Colonic mucosa (tissue), 4 donors: ENCODE measurements around the gene MARCHF10. TPM values are rescaled to one million over a fixed set of nuclear protein-coding genes. Genes with fewer than 3 reads are reported as not detected.
"Not testable (repeated sequence)": the region's sequence is repeated elsewhere in the genome, so short reads cannot be mapped to it uniquely, and the experiment has no call there.

Experiments
- DNase-seq: peaks from one replicate; pipeline ENCODE4 v3.0.0-alpha.2; 2020
- H3K27ac ChIP-seq: fragments of 200-600 bp; one replicate; pipeline ENCODE4 v1.8.0; 2021
- H3K27me3 ChIP-seq: fragments of 200-600 bp; one replicate; pipeline ENCODE4 v1.8.0; 2021
- H3K36me3 ChIP-seq: fragments of 200-600 bp; one replicate; pipeline ENCODE4 v1.8.0; 2021
- H3K4me1 ChIP-seq: fragments of 200-600 bp; one replicate; pipeline ENCODE4 v1.8.0; 2021; ENCODE audit warnings: mild to moderate bottlenecking
- H3K4me3 ChIP-seq: fragments of 200-600 bp; one replicate; pipeline ENCODE4 v1.8.0; 2021
- H3K9ac ChIP-seq, 2 donors: one replicate each; pipeline ENCODE4 v1.7.0; 2013; ENCODE audit warnings: control low read depth in 2 of 2, low read depth in 2 of 2, low read length in 2 of 2
- H3K9me3 ChIP-seq: fragments of 200-600 bp; one replicate; pipeline ENCODE4 v1.8.0; 2021
- intact Hi-C: fragments of 100-400 bp; cut with DNase I; formaldehyde crosslinking; loops from one replicate; pipeline ENCODE4 v1.14.1; 2022
- total RNA-seq, 2 donors: library from RNA; stranded (reverse); fragmentation: NEBNext Ultra II Directional in 1 of 2; extraction: Animal tissue kit (Norgen Biotek cat#: 25700) in 1 of 2; gene quantifications; one replicate each; pipeline ENCODE4 v1.2.1, GENCODE V29; 2021
- TF ChIP-seq, protein P1 (sequence below): fragments of 200-600 bp; IDR thresholded peaks from one replicate; pipeline ENCODE4 v1.8.0; 2022; ENCODE audit warnings: antibody characterized with exemption, mild to moderate bottlenecking
- donor health status: healthy.
- donor health status: DM: no; HTN: no; CAD: no.
- donor health status: DM: no; HTN: no; CAD: no.

The MARCHF10 gene
- total RNA-seq, 2 donors from 2014 or later, result not detected

DNA sequence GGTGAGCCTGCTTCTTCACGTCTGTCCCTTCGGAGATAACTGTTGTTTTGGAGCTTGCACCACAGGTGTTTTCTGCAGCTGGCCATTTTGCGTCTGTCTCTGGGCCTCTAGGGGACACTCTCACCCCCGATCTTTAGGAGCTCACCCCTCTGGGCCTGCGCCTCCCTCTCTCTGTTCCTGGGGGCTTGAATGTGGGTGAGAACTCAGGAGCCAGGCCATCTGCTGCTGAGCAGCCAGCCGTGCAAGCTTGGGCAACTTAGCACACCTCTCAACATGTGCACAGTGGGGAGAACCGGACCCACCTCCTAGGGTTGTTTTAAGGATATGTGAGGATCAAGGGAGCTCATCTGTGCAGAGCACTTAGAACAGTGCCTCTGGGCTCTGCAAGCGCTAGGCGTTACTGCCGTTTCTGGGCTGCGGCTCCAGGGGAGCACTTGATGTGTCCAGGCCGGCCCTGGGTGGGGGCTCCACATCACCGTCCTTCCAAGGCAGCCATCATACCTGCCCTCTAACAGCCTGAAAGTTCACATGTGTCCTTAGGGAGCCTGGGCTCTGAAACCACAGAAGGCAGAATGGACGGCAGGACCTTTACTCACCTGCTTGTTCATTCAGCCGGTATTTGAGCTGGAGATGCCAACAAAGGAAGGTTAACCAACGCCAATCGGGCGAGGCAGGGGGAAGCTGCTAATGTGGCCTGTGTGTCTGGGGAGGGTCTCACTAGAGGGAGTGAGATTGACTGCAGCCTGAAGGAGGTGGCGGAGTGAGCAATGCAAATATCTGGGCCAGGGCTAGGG, 114.3 kb downstream of the MARCHF10 start:
- no peak overlapping the region for H3K27ac ChIP-seq
- no peaks in the 10 kb centered on the region for H3K4me1 ChIP-seq
- TF ChIP-seq, protein P1, sequence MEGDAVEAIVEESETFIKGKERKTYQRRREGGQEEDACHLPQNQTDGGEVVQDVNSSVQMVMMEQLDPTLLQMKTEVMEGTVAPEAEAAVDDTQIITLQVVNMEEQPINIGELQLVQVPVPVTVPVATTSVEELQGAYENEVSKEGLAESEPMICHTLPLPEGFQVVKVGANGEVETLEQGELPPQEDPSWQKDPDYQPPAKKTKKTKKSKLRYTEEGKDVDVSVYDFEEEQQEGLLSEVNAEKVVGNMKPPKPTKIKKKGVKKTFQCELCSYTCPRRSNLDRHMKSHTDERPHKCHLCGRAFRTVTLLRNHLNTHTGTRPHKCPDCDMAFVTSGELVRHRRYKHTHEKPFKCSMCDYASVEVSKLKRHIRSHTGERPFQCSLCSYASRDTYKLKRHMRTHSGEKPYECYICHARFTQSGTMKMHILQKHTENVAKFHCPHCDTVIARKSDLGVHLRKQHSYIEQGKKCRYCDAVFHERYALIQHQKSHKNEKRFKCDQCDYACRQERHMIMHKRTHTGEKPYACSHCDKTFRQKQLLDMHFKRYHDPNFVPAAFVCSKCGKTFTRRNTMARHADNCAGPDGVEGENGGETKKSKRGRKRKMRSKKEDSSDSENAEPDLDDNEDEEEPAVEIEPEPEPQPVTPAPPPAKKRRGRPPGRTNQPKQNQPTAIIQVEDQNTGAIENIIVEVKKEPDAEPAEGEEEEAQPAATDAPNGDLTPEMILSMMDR, result no peak
- no peaks in the 10 kb centered on the region for H3K9me3 ChIP-seq
- no peak overlapping the region for H3K4me3 ChIP-seq
- no peak overlapping the region for H3K9ac ChIP-seq
- no peaks in the 10 kb centered on the region for H3K27me3 ChIP-seq
- no peaks in the 10 kb centered on the region for H3K36me3 ChIP-seq
- intact Hi-C loops, result no loop called here
- no peak for DNase-seq

DNA sequence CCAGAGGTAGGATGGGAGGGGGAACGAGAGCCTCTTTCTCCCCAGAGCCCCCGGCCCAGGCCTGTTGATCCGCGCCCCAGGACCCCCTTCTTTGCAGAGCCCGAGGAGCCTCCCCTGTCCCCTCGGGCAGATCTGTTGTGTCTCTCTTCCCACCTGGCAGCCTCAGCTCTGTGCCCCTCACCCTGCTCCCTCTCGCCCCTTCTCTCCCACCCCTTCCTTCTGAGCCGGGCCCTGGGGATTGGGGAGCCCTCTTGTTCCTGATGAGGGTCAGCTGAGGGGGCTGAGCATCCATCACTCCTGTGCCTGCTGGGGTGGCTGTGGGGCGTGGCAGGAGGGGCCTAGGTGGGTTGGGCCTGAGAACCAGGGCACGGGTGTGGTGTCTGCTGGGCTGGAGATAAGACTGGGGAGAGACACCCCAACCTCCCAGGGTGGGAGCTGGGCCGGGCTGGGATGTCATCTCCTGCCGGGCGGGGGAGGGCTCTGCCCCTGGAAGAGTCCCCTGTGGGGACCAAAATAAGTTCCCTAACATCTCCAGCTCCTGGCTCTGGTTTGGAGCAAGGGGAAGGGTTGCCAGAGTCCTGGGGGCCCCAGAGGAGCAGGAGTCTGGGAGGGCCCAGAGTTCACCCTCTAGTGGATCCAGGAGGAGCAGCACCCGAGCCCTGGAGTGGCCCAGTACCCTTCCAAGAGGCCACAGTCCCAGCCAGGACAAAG, 115.2 kb downstream of the MARCHF10 start:
- TF ChIP-seq, protein P1, result no peak
- no peak overlapping the region for H3K27ac ChIP-seq
- no peaks in the 10 kb centered on the region for H3K27me3 ChIP-seq
- no peak overlapping the region for H3K9ac ChIP-seq
- H3K9me3 ChIP-seq, result no peaks in the 10 kb centered on the region
- intact Hi-C loops, result no loop called here
- DNase-seq, result no peak
- no peak overlapping the region for H3K4me3 ChIP-seq
- H3K36me3 ChIP-seq, result no peaks in the 10 kb centered on the region
- no peaks in the 10 kb centered on the region for H3K4me1 ChIP-seq

DNA sequence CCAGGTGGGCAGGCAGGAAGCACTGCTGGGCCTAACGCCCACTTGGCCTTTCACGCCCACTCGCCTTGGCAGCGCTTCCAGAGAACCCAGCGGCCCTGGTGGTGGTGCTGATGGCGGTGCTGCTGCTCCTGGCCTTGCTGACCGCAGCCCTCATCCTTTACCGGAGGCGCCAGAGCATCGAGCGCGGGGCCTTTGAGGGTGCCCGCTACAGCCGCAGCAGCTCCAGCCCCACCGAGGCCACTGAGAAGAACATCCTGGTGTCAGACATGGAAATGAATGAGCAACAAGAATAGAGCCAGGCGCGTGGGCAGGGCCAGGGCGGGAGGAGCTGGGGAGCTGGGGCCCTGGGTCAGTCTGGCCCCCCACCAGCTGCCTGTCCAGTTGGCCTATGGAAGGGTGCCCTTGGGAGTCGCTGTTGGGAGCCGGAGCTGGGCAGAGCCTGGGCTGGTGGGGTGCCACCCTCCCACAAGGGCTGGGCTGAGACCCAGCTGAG, 115.9 kb downstream of the MARCHF10 start:
- DNase-seq, result no peak
- Histone ChIP-seq H3K4me3 (no peak overlapping the region), H3K9ac (no peak overlapping the region), H3K27ac (no peak overlapping the region), H3K4me1 (no peaks in the 10 kb centered on the region), H3K36me3 (no peaks in the 10 kb centered on the region), H3K9me3 (no peaks in the 10 kb centered on the region), H3K27me3 (no peaks in the 10 kb centered on the region)
- TF ChIP-seq, protein P1, result no peak
- intact Hi-C loops, result no loop called here

DNA sequence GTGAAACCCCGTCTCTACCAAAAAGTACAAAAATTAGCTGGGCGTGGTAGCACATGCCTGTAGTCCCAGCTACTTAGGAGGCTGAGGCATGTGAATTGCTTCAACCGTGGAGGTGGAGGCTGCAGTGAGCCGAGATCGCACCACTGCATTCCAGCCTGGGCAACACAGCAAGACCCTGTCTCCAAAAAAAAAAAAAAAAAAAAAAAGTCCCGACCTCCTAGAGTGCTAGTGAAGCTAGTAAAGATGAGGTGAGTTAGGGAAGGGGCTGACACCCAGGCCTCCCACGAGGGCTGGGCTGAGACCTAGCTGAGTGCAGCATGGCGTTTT, 116.6 kb downstream of the MARCHF10 start:
- H3K9ac ChIP-seq, H3K4me3 ChIP-seq, DNase-seq, H3K36me3 ChIP-seq, H3K4me1 ChIP-seq, intact Hi-C loops, H3K9me3 ChIP-seq, H3K27ac ChIP-seq, H3K27me3 ChIP-seq: not testable (repeated sequence)

DNA sequence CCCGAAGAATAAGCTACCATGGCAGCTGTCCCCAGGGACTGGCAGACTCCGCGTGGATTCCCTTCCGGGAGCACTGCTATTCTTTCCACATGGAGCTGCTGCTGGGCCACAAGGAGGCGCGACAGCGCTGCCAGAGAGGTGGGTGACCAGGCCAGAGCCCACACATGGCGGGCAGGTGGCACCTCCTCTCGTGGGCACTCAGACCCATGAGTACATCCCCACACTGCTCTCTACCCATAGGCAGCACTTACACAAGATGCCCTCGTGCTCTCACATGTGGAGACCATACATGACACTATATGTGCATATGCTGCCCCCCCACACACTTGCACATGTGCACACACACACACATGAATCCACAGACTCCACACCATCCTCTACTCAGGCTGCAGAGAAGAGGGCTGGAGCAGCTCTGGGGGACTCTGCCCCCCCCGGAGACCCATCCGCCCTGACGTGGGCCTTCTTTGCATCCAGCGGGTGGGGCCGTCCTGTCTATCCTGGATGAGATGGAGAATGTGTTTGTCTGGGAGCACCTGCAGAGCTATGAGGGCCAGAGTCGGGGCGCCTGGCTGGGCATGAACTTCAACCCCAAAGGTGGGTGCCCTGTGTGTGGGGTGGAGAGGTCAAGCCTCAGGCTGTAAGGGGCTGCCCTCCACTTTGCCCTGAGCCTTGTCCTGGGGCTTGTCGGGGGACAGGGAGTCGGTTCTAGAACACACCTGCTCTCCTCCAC, 117.8 kb downstream of the MARCHF10 start:
- Histone ChIP-seq H3K27me3 (no peaks in the 10 kb centered on the region), H3K4me1 (no peaks in the 10 kb centered on the region), H3K36me3 (no peaks in the 10 kb centered on the region), H3K9ac (no peak overlapping the region), H3K9me3 (no peaks in the 10 kb centered on the region), H3K4me3 (no peak overlapping the region), H3K27ac (no peak overlapping the region)
- intact Hi-C loops, result no loop called here
- TF ChIP-seq, protein P1, result no peak
- DNase-seq, result no peak
